Body of pancreas (tissue), 4 donors: ENCODE results near the gene ANO3. TPM values are rescaled to one million over a fixed set of nuclear protein-coding genes. Genes with fewer than 3 reads are reported as not detected.

ENCODE experiments used
- ATAC-seq: fragments of 150-250 bp; one replicate; pipeline ENCODE4 v1.9.1; 2016
- DNase-seq, 4 donors: peaks; one replicate each; pipeline ENCODE4 v3.0.0-alpha.2; 2019
- H3K27ac ChIP-seq, 4 donors: fragments of 200-600 bp; sonication (generic); 1 replicate in 3 of 4; 2 replicates in 1 of 4; pipeline versions ENCODE4 v1.5.1 to v1.6.1; 2016 to 2019; ENCODE audit warnings: mild to moderate bottlenecking in 1 of 4, mixed read lengths in 1 of 4, moderate library complexity in 1 of 4
- H3K27me3 ChIP-seq, 2 donors: fragments of 200-600 bp; sonication (generic); one replicate each; pipeline ENCODE4 v1.6.0; 2016; ENCODE audit warnings: mild to moderate bottlenecking in 1 of 2
- H3K36me3 ChIP-seq, 2 donors: fragments of 200-600 bp; sonication (generic); replicated peaks in 1 of 2; 2 replicates each; pipeline ENCODE4 v1.5.1; 2016; ENCODE audit warnings: low read depth in 2 of 2; ENCODE audit not compliant: insufficient read depth in 1 of 2
- H3K4me1 ChIP-seq: fragments of 200-600 bp; sonication (generic); one replicate; pipeline ENCODE4 v1.6.0; 2016
- H3K4me3 ChIP-seq, 2 donors: fragments of 200-600 bp; sonication (generic); 1 replicate in 1 of 2; 2 replicates in 1 of 2; pipeline ENCODE4 v1.5.1; 2016 to 2019
- H3K9me3 ChIP-seq, 3 donors: fragments of 200-600 bp; sonication (generic); 1 replicate in 2 of 3; 2 replicates in 1 of 3; pipeline ENCODE4 v1.5.1; 2016
- POLR2A ChIP-seq, 3 donors: fragments of 450-650 bp; IDR thresholded peaks; one replicate each; pipeline ENCODE4 v1.6.1; 2016; ENCODE audit warnings: antibody characterized with exemption in 3 of 3, mild to moderate bottlenecking in 2 of 3
- WGBS, 2 donors: methylation state at CpG; one replicate each; pipeline ENCODE4 v1.1.5; 2017; 5-methylcytosine and 5-hydroxymethylcytosine counted together
- intact Hi-C: fragments of 100-400 bp; cut with DNase I; formaldehyde crosslinking; loops from one replicate; pipeline ENCODE4 v1.15.1; 2023
- total RNA-seq, 2 donors: library from RNA; depleted of rRNA; stranded (reverse); fragments of >200 nt; gene quantifications; one replicate each; pipeline ENCODE4 v1.1.0, GENCODE V29; 2016
- TF ChIP-seq, protein P1 (sequence below), 7 experiments: fragments of 450-650 bp in 4 of 7; fragments of 200-600 bp in 3 of 7; sonication (generic) in 3 of 7; IDR thresholded peaks; one replicate each; pipeline ENCODE4 v1.5.1; 2016 to 2019; ENCODE audit warnings: antibody characterized with exemption in 7 of 7

Gene ANO3
- total RNA-seq, 2 donors from 2014 or later, result 0.52 to 5.3 TPM

- DNase-seq (peak in 2 of 4 donors; percentile 3 to 20), ATAC-seq (no peak)
- no peak overlapping the region for H3K27ac ChIP-seq
- TF ChIP-seq POLR2A (IDR thresholded peaks at IDR 0.05), result no peak
- TF ChIP-seq, protein P1, sequence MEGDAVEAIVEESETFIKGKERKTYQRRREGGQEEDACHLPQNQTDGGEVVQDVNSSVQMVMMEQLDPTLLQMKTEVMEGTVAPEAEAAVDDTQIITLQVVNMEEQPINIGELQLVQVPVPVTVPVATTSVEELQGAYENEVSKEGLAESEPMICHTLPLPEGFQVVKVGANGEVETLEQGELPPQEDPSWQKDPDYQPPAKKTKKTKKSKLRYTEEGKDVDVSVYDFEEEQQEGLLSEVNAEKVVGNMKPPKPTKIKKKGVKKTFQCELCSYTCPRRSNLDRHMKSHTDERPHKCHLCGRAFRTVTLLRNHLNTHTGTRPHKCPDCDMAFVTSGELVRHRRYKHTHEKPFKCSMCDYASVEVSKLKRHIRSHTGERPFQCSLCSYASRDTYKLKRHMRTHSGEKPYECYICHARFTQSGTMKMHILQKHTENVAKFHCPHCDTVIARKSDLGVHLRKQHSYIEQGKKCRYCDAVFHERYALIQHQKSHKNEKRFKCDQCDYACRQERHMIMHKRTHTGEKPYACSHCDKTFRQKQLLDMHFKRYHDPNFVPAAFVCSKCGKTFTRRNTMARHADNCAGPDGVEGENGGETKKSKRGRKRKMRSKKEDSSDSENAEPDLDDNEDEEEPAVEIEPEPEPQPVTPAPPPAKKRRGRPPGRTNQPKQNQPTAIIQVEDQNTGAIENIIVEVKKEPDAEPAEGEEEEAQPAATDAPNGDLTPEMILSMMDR (IDR thresholded peaks at IDR 0.05), result no peak
- intact Hi-C loops, result no loop called here
- H3K27me3 ChIP-seq, result no peaks in the 10 kb centered on the region
- H3K4me3 ChIP-seq, result no peak overlapping the region
- H3K4me1 ChIP-seq, result no peaks in the 10 kb centered on the region
- 37 to 44% methylated on average over 2 of the region's 2 CpGs for WGBS, 2 donors
- no peaks in the 10 kb centered on the region for H3K36me3 ChIP-seq
- H3K9me3 ChIP-seq, result no peaks in the 10 kb centered on the region
Measured at GRCh38 chr11:26698224-26698623, 366.3 kb downstream of the ANO3 start.

DNA sequence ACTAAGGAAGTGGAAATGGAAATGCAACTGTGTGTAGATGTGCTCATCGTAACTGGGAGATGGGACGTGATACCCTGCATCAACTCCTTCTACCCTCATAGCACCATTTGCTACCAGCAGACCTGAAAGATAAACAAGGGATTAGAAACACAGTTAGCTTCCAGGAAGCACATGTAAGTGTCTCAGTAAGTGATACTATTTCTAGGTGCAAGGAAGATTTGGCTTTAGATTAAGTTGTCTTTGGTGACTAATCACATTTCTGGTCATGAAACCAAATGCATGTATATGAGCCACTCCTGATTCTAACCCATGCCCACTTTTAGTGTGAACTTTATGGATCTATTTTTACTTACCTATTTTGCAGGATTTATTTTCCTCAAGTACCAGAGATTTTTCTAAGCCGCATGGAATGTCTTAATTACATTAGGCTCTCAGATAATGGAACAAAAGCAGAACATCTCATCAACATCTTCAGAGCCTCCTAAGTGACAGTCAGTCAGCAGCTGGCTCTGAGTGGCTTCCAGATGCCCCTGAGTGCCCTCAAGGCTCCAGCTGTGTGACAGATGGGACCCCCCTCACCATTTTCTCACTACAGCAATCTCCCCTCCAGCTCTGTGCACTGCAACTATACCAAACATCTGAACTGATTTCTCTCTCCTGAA lies 368.8 kb downstream of the ANO3 start:
- intact Hi-C loops, result no loop called here
- no peaks in the 10 kb centered on the region for H3K27me3 ChIP-seq
- no peak for DNase-seq
- no peak overlapping the region for H3K4me3 ChIP-seq
- no peaks in the 10 kb centered on the region for H3K9me3 ChIP-seq
- no peaks in the 10 kb centered on the region for H3K36me3 ChIP-seq
- WGBS, 2 donors, result 70 to 95% methylated on average over 3 of the region's 3 CpGs
- TF ChIP-seq POLR2A (IDR thresholded peaks at IDR 0.05), result no peak
- TF ChIP-seq, protein P1 (IDR thresholded peaks at IDR 0.05), result no peak
- ATAC-seq, result no peak
- no peak overlapping the region for H3K27ac ChIP-seq
- H3K4me1 ChIP-seq, result no peaks in the 10 kb centered on the region

DNA sequence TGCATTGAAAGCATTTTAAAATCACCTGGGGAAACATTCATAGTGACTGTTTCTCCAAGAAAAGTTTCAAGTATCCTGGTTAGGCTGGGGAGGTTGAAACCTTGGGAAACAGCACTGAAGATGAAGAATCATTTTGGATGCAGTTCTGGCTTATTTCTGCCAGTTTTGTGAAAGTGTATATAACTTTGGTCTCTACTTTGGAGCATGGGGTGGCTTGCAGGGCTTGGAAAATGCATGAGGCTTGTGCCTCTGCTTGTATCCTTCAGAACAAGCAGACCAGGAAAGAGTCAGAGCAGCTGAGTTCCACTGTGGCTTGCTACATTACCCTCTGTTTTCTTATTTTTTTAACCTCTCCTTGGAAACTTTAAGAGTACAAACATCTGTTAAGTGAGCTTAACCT lies 370.5 kb downstream of the ANO3 start:
- no peak for DNase-seq
- Histone ChIP-seq H3K4me3 (no peak overlapping the region), H3K27ac (no peak overlapping the region)

DNA sequence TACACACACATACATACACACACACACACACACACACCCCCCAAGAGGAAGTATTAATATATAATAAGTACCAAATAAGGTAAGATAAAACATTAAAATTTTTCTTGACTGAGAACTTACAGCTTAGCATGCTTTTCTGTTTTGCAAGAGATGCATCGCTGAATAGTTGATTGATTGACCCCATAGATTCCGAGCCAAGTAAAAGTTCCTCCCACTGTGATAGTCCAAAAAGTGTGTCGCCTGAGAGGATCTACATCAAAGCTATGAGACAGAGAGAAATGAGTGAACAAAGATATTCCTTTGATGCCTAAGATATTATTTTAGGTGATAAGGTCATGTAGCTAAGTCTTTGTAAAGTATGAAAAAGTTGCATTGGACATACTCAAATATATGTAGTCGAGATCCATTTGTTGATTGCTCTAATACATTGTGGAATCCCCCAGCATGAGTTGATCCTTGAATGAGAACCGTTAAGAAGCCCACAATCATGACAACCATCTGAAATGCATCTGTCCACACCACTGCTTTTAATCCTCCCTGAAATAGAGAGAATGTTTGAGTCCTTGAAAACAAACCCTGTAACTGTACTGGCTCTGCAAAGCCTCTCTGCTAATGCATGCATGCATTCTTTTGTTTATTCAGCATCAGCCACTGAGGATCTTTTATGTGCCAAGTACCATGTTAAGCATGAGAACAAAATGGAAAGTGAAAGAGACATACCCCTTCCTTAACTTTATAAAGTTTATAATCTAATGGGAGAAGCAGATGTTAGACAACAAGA lies 371.7 kb downstream of the ANO3 start:
- ATAC-seq, result no peak
- Histone ChIP-seq H3K9me3 (no peaks in the 10 kb centered on the region), H3K27ac (no peak overlapping the region), H3K4me3 (no peak overlapping the region), H3K27me3 (no peaks in the 10 kb centered on the region), H3K36me3 (no peaks in the 10 kb centered on the region), H3K4me1 (no peaks in the 10 kb centered on the region)
- TF ChIP-seq POLR2A (IDR thresholded peaks at IDR 0.05), result no peak
- TF ChIP-seq, protein P1 (IDR thresholded peaks at IDR 0.05), result no peak
- intact Hi-C loops, result no loop called here
- DNase-seq, result no peak
- WGBS, 2 donors, result 65 to 69% methylated on average over 5 of the region's 5 CpGs

More for the DNA sequence above, 370.5 kb downstream of the ANO3 start:
- intact Hi-C loops, result no loop called here
- ATAC-seq, result no peak
- Histone ChIP-seq H3K27me3 (no peaks in the 10 kb centered on the region), H3K4me1 (no peaks in the 10 kb centered on the region), H3K36me3 (no peaks in the 10 kb centered on the region), H3K9me3 (no peaks in the 10 kb centered on the region)
- TF ChIP-seq, protein P1 (IDR thresholded peaks at IDR 0.05), result no peak
- TF ChIP-seq POLR2A (IDR thresholded peaks at IDR 0.05), result no peak
